ENCODE data around the gene SLC4A2. TPM values are rescaled to one million over a fixed set of nuclear protein-coding genes. Genes with fewer than 3 reads are reported as not detected.

SLC4A2 gene
- total and polyA plus RNA-seq, 7 donors: 12.3 to 124 (median 84.6) TPM

DNA sequence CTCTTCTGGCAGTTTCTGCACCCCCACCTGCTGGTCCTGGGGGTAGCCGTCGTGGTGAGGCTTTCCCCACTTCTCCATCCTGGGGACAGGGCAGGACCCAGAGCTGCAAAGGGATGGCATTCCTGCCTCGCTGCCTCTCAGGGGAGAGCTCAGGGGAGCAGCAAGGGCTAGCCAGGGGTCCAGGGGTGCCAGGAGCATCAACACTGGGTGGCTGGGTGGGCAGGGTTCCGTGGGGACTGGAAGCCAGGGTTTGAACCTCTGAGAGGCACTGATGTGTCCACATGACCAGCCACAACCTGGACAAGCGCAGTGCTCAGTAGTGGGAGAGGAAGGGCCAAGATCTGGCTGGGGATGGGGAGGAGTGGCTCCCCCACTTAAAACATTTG lies 25.5 kb upstream of the SLC4A2 start:
- DNase-seq: no peak
- 88 to 93% methylated on average over 5 of the region's 5 CpGs for WGBS, 2 donors
- Histone ChIP-seq H3K27me3 (no peaks in the 10 kb centered on the region), H3K4me3 (no peak overlapping the region), H3K4me1 (peaks cover 0 to 21% (median 16%) of the 10 kb centered on the region in 4 donors), H3K27ac (no peak overlapping the region), H3K9me3 (no peaks in the 10 kb centered on the region), H3K36me3 (peaks cover 0 to 47% (median 21%) of the 10 kb centered on the region in 4 donors)
- TF ChIP-seq, protein P1, sequence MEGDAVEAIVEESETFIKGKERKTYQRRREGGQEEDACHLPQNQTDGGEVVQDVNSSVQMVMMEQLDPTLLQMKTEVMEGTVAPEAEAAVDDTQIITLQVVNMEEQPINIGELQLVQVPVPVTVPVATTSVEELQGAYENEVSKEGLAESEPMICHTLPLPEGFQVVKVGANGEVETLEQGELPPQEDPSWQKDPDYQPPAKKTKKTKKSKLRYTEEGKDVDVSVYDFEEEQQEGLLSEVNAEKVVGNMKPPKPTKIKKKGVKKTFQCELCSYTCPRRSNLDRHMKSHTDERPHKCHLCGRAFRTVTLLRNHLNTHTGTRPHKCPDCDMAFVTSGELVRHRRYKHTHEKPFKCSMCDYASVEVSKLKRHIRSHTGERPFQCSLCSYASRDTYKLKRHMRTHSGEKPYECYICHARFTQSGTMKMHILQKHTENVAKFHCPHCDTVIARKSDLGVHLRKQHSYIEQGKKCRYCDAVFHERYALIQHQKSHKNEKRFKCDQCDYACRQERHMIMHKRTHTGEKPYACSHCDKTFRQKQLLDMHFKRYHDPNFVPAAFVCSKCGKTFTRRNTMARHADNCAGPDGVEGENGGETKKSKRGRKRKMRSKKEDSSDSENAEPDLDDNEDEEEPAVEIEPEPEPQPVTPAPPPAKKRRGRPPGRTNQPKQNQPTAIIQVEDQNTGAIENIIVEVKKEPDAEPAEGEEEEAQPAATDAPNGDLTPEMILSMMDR (IDR thresholded peaks at IDR 0.05): no peak
- TF ChIP-seq POLR2AphosphoS5 (IDR thresholded peaks at IDR 0.05) (no peak), EP300 (IDR thresholded peaks at IDR 0.05) (no peak), POLR2A (IDR thresholded peaks at IDR 0.05) (no peak)
- intact Hi-C loops (cut with DNase I): no loop called here

DNA sequence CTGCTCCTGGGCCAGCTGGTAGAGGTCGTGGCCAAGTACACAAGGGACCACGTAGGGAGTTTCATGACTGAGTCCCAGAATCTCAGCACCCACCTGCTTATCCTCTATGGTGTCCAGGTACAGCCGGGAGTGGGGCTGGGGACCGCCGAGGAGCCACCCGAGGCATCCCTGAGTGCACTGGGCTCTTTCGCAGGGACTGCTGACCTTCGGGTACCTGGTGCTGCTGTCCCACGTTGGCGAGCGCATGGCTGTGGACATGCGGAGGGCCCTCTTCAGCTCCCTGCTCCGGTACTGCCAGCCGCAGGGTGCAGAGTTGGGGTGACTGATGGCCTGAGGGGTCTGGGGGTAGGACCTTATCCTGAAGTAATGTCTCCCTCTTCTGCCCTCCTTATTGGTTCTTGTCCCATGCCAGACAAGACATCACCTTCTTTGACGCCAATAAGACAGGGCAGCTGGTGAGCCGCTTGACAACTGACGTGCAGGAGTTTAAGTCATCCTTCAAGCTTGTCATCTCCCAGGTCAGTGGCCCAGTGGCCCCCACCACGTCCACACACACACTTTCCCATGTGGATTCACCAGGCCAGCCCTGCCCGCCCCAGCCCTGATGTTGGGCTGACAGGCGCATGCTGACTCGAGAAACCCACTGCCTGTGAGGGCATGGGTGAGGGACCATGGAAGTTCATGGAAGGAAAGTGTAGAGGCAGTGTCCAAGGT lies 24.9 kb upstream of the SLC4A2 start:
- TF ChIP-seq EP300 (IDR thresholded peaks at IDR 0.05) (no peak), POLR2A (IDR thresholded peaks at IDR 0.05) (no peak), POLR2AphosphoS5 (IDR thresholded peaks at IDR 0.05) (no peak)
- TF ChIP-seq, protein P1 (IDR thresholded peaks at IDR 0.05): no peak
- peaks cover 0 to 21% (median 14%) of the 10 kb centered on the region in 4 donors for H3K4me1 ChIP-seq
- no peak overlapping the region for H3K27ac ChIP-seq
- intact Hi-C loops (cut with DNase I): no loop called here
- no peak overlapping the region for H3K4me3 ChIP-seq
- no peaks in the 10 kb centered on the region for H3K9me3 ChIP-seq
- 92 to 95% methylated on average over 21 of the region's 21 CpGs for WGBS, 2 donors
- peaks cover 0 to 47% (median 21%) of the 10 kb centered on the region in 4 donors for H3K36me3 ChIP-seq
- H3K27me3 ChIP-seq: no peaks in the 10 kb centered on the region
- DNase-seq: no peak

DNA sequence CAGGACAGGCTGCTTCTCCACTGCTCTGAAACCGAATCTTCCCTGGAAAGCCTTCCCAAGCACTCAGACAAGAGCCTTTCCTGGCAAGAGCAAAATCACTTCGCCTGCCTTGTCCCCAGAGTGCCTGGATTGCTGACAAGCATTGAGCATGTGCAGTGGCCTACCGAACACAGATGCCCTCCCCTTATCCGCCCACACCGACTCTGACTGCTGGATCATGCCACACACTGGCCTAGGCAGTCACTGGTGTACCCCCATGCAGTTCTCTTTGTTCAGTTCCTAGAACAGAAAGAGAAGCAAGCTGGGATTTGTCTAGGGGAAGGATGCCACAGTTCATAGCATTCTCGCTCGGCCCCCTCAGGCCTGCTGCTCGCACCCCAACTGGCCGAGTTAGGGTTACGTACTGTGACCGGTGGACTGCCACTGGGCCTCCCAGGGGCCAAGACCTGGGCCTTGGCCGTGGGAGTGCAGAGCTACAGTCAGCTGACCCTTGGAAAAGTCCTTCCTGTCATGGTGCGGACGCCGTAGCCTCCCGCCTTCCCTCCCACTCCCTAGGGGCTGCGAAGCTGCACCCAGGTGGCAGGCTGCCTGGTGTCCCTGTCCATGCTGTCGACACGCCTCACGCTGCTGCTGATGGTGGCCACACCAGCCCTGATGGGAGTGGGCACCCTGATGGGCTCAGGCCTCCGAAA lies 24.2 kb upstream of the SLC4A2 start:
- WGBS, 2 donors: 90 to 94% methylated on average over 21 of the region's 21 CpGs
- DNase-seq: no peak
- H3K4me3 ChIP-seq: no peak overlapping the region
- intact Hi-C loops (cut with DNase I): no loop called here
- H3K27me3 ChIP-seq: no peaks in the 10 kb centered on the region
- no peak overlapping the region for H3K27ac ChIP-seq
- no peaks in the 10 kb centered on the region for H3K9me3 ChIP-seq
- peaks cover 0 to 47% (median 21%) of the 10 kb centered on the region in 4 donors for H3K36me3 ChIP-seq
- H3K4me1 ChIP-seq: peaks cover 0 to 19% (median 8%) of the 10 kb centered on the region in 4 donors
- TF ChIP-seq, protein P1 (IDR thresholded peaks at IDR 0.05): no peak
- no peak for TF ChIP-seq POLR2A (IDR thresholded peaks at IDR 0.05)
- no peak for TF ChIP-seq POLR2AphosphoS5 (IDR thresholded peaks at IDR 0.05)
- TF ChIP-seq EP300 (IDR thresholded peaks at IDR 0.05): no peak

DNA sequence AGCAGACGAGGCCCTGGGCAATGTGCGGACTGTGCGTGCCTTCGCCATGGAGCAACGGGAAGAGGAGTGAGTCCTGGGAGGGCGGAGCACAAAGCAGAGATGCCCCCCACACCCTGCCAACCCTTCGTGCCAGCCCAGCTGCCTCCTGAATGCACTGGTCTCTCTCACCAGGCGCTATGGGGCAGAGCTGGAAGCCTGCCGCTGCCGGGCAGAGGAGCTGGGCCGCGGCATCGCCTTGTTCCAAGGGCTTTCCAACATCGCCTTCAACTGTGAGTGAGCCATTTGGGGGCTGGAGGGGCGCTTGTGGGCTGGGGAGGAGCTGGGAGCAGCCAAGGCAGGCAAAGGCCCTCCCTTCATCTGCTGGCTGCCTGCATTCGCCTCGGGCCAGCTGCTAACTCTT lies 23.5 kb upstream of the SLC4A2 start:
- WGBS, 2 donors: 93 to 96% methylated on average over 17 of the region's 17 CpGs
- Histone ChIP-seq H3K9me3 (no peaks in the 10 kb centered on the region), H3K27me3 (no peaks in the 10 kb centered on the region), H3K4me1 (peaks cover 0 to 17% (median 8%) of the 10 kb centered on the region in 4 donors), H3K36me3 (peaks cover 0 to 53% (median 21%) of the 10 kb centered on the region in 4 donors), H3K4me3 (no peak overlapping the region), H3K27ac (no peak overlapping the region)
- TF ChIP-seq POLR2AphosphoS5 (IDR thresholded peaks at IDR 0.05) (no peak), EP300 (IDR thresholded peaks at IDR 0.05) (no peak)
- no peak for DNase-seq
- intact Hi-C loops (cut with DNase I): no loop called here
